ENCODE measurements around the gene MCRS1. TPM values are rescaled to one million over a fixed set of nuclear protein-coding genes. Genes with fewer than 3 reads are reported as not detected.
"Not testable (repeated sequence)": the region's sequence is repeated elsewhere in the genome, so short reads cannot be mapped to it uniquely, and the experiment has no call there.

Gene MCRS1
- total RNA-seq, 1 donor from 2014 or later = 65.6 TPM

DNA sequence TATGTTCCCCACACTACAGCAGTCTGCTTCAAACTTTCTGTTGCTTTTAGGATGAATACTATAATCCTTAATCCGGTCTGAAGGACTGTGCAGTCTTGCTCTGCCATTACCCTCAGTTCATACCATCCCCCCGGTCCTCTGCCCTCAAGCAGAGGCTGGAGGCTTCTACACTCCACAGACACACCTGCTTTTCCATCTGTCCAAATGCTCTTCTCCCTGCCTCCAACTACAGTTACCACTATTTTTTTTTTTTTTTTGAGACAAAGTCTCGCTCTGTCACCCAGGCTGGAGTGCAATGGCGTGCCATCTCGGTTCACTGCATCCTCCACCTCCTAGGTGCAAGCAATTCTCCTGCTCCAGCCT lies 48.4 kb downstream of the MCRS1 start:
- peaks cover 2% of the 10 kb centered on the region for H3K4me1 Mint-ChIP-seq
- H3K27ac Mint-ChIP-seq = no peak overlapping the region
- H3K27me3 Mint-ChIP-seq (ENCODE audit: low read depth) = no peaks in the 10 kb centered on the region
- H3K36me3 Mint-ChIP-seq = peaks cover 25% of the 10 kb centered on the region
- no peak for DNase-seq (ENCODE audit: low spot score in 2 of 2, unreplicated experiment in 2 of 2)
- TF ChIP-seq, protein P1, sequence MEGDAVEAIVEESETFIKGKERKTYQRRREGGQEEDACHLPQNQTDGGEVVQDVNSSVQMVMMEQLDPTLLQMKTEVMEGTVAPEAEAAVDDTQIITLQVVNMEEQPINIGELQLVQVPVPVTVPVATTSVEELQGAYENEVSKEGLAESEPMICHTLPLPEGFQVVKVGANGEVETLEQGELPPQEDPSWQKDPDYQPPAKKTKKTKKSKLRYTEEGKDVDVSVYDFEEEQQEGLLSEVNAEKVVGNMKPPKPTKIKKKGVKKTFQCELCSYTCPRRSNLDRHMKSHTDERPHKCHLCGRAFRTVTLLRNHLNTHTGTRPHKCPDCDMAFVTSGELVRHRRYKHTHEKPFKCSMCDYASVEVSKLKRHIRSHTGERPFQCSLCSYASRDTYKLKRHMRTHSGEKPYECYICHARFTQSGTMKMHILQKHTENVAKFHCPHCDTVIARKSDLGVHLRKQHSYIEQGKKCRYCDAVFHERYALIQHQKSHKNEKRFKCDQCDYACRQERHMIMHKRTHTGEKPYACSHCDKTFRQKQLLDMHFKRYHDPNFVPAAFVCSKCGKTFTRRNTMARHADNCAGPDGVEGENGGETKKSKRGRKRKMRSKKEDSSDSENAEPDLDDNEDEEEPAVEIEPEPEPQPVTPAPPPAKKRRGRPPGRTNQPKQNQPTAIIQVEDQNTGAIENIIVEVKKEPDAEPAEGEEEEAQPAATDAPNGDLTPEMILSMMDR (IDR thresholded peaks at IDR 0.05; ENCODE audit: unreplicated experiment) = no peak
- H3K4me3 Mint-ChIP-seq = no peak overlapping the region
- no peaks in the 10 kb centered on the region for H3K9me3 Mint-ChIP-seq

DNA sequence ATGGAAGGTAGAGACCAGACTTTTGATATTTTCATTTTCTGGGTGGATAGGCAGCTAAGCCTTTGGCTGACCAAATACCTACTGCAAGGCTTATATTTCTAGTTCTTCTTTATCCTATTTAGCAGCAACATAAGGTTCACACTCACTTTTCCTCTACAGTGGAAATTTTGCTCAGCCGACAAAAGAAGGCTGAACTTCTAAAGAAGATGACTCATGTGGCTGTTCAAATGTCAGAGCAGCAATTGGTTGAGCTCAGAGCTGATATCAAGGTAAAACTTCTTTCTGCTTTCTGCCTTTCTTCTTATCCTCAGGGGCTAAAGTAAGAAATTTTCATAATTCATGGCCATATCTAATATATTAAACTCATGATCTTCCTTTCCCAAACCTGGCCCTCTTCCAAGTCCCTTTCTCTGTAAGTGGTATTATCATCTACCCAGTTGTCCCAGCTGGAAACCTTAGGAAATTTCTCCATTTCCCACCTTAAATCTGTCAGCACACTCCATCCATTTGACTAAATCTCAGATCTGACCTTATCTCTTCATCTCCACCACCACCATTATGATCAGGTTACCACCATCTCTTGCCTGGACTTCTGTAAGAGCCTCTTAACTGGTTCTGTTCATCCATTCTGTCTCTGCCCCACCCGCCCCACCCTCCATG lies 48.9 kb downstream of the MCRS1 start:
- no peak overlapping the region for H3K27ac Mint-ChIP-seq
- no peak overlapping the region for H3K4me3 Mint-ChIP-seq
- no peak for DNase-seq (ENCODE audit: low spot score in 2 of 2, unreplicated experiment in 2 of 2)
- H3K27me3 Mint-ChIP-seq (ENCODE audit: low read depth) = no peaks in the 10 kb centered on the region
- TF ChIP-seq, protein P1 (IDR thresholded peaks at IDR 0.05; ENCODE audit: unreplicated experiment) = no peak
- no peaks in the 10 kb centered on the region for H3K9me3 Mint-ChIP-seq
- peaks cover 2% of the 10 kb centered on the region for H3K4me1 Mint-ChIP-seq
- peaks cover 25% of the 10 kb centered on the region for H3K36me3 Mint-ChIP-seq

DNA sequence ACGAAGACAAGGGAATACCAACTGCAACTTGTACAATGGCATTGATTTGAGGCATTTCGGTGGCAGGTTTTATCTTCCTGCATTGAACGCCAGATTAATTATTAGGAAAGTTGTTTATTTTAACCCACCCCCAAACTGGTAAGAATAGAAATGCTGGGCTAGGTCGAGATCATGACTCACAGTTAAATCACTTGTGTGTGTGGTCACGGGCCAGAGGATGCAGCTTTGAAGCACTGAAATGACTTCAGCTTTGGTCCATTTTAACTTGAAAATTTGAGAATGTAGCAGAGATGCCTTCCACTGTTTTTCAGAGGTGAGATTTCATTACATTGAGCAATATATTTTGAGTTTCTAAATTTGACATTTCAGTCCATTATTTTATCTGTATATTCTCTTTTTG lies 52.7 kb downstream of the MCRS1 start:
- Mint-ChIP-seq H3K27me3 (ENCODE audit: low read depth) (no peaks in the 10 kb centered on the region), H3K36me3 (peaks cover 8% of the 10 kb centered on the region), H3K4me3 (no peak overlapping the region), H3K4me1 (peaks cover 2% of the 10 kb centered on the region), H3K9me3 (no peaks in the 10 kb centered on the region), H3K27ac (no peak overlapping the region)
- TF ChIP-seq, protein P1 (IDR thresholded peaks at IDR 0.05; ENCODE audit: unreplicated experiment) = no peak
- no peak for DNase-seq (ENCODE audit: low spot score in 2 of 2, unreplicated experiment in 2 of 2)

DNA sequence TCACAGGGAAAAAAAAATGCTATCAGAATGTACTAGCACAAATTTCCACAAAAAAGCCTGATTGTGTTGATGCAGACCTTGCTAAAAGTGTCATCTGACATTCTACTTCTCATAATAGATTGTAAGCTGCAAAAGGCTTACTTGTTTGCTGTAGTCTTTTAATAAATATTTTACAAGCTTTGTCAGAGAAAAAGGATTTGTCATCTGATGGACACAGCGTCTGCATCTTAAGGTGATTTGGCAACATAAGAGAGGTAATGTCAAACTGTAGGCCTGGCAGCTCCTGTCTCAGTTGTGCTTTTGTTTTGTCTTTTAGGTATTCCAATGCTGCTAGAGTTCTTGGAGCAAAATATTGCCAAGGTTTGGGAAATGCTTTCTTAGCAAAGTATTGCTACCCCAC lies 55.4 kb downstream of the MCRS1 start:
- H3K9me3 Mint-ChIP-seq = no peaks in the 10 kb centered on the region
- no peak overlapping the region for H3K27ac Mint-ChIP-seq
- no peak for DNase-seq (ENCODE audit: low spot score in 2 of 2, unreplicated experiment in 2 of 2)
- peaks cover 9% of the 10 kb centered on the region for H3K36me3 Mint-ChIP-seq
- no peaks in the 10 kb centered on the region for H3K27me3 Mint-ChIP-seq (ENCODE audit: low read depth)
- no peak overlapping the region for H3K4me3 Mint-ChIP-seq
- TF ChIP-seq, protein P1 (IDR thresholded peaks at IDR 0.05; ENCODE audit: unreplicated experiment) = no peak
- no peaks in the 10 kb centered on the region for H3K4me1 Mint-ChIP-seq

DNA sequence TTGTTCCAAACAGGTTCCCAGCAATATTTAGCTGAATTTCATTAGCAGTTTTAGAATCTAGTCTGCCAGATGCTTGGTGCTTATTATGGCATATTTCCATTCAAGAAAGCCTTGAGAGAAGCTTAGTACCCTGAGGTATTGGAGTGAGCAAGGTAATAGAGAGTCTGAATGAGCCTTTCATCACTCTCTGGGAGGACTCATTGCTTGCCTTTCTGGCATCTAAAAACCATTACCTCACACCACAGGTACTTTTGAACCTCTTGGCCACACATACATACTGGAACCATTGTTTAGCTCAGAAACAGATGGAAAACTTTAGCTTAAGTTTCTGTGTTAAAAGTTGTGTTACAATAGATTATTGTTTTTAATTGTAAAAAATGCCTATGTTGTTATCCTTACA lies 56.5 kb downstream of the MCRS1 start:
- no peak for DNase-seq (ENCODE audit: low spot score in 2 of 2, unreplicated experiment in 2 of 2)
- Mint-ChIP-seq H3K4me3 (no peak overlapping the region), H3K27me3 (ENCODE audit: low read depth) (no peaks in the 10 kb centered on the region), H3K36me3 (peaks cover 9% of the 10 kb centered on the region), H3K4me1 (peaks cover 4% of the 10 kb centered on the region), H3K9me3 (no peaks in the 10 kb centered on the region), H3K27ac (no peak overlapping the region)
- TF ChIP-seq, protein P1 (IDR thresholded peaks at IDR 0.05; ENCODE audit: unreplicated experiment) = no peak

DNA sequence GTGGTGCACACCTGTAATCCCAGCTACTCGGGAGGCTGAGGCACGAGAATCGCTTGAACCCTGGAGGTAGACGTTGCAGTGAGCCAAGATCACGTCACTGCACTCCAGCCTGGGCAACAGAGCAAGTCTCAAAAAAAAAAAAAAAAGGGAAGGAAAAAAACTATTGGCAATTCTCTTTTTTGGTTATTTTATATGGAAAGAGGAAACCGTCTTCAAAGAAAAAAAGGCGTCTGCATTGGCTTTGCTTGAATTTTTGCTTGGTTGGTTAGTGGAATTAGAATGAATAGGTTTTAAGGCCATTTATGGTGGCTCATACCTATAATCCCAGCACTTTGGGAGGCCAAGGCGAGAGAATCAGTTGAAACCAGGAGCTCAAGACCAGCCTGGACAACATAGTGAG lies 58.3 kb downstream of the MCRS1 start:
- not testable (repeated sequence) for H3K4me3 Mint-ChIP-seq; H3K4me1 Mint-ChIP-seq; H3K27ac Mint-ChIP-seq; H3K27me3 Mint-ChIP-seq (ENCODE audit: low read depth); H3K9me3 Mint-ChIP-seq; DNase-seq (ENCODE audit: low spot score in 2 of 2, unreplicated experiment in 2 of 2)
- H3K36me3 Mint-ChIP-seq = peaks cover 13% of the 10 kb centered on the region

Other genes with a start within 250 kb of the MCRS1 start
- 29.5 to 30.8 TPM (median 29.8 TPM) in 3 replicates for gene TROAP, start 244.9 kb downstream of the MCRS1 start, total RNA-seq
- gene C1QL4, start 231.0 kb downstream of the MCRS1 start, total RNA-seq = 0.20 TPM in 2 of 3 replicates, not detected in the other
- gene DNAJC22, start 221.3 kb downstream of the MCRS1 start, total RNA-seq = 13.2 to 15.3 TPM (median 14.4 TPM) in 3 replicates
- gene SPATS2, start 200.7 kb downstream of the MCRS1 start, total RNA-seq = 68.3 to 71.2 TPM (median 69.0 TPM) in 3 replicates
- 1.8 to 2.5 TPM (median 2.3 TPM) in 3 replicates for gene KCNH3, start 29.1 kb downstream of the MCRS1 start, total RNA-seq
- 0.29 to 0.50 TPM (median 0.40 TPM) in 3 replicates for gene FAM186B, start 37.5 kb upstream of the MCRS1 start, total RNA-seq
- gene PRPF40B, start 55.4 kb upstream of the MCRS1 start, total RNA-seq = 56.7 to 62.0 TPM (median 56.9 TPM) in 3 replicates
- 16.3 to 19.2 TPM (median 18.3 TPM) in 3 replicates for gene FMNL3, start 139.3 kb upstream of the MCRS1 start, total RNA-seq
- gene TMBIM6, start 173.4 kb upstream of the MCRS1 start, total RNA-seq = 296 to 312 TPM (median 297 TPM) in 3 replicates

Measured in mesothelial cell of epicardium (in vitro differentiated cells).